GM21381 (cell line): ENCODE data around the gene CD1D.
"Not testable (repeated sequence)": the region's sequence is repeated elsewhere in the genome, so short reads cannot be mapped to it uniquely, and the experiment has no call there.

ENCODE experiments used
- ATAC-seq: cut with Tn5 transposase; IDR thresholded peaks from one replicate; pipeline ENCODE4 v1.9.1; 2021; ENCODE audit warnings: mild to moderate bottlenecking, moderate library complexity; ENCODE audit not compliant: unreplicated experiment

CD1D gene

GRCh38 chr1:158175915-158176314, 4.8 kb upstream of the CD1D start:
- ATAC-seq = not testable (repeated sequence)

DNA sequence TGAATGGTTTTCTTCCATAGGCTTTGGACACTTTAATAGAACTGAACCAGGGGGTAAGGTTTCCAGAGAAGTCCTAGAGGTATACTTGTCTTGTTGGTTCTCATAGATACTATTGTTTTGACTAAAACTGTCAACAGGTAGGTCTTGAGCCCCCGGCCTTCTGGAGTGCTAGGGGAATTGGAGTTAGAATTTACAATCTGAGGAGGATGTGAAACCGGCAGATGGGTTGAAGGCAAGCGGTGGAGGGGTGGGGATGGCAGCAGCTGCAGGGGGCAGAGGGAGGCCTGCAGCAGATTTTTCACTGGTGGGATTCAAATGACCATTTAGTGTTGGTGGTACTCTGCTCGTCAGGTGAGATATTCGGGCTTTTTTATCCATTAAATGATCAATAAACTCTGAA, 4.3 kb upstream of the CD1D start:
- no peak for ATAC-seq

DNA sequence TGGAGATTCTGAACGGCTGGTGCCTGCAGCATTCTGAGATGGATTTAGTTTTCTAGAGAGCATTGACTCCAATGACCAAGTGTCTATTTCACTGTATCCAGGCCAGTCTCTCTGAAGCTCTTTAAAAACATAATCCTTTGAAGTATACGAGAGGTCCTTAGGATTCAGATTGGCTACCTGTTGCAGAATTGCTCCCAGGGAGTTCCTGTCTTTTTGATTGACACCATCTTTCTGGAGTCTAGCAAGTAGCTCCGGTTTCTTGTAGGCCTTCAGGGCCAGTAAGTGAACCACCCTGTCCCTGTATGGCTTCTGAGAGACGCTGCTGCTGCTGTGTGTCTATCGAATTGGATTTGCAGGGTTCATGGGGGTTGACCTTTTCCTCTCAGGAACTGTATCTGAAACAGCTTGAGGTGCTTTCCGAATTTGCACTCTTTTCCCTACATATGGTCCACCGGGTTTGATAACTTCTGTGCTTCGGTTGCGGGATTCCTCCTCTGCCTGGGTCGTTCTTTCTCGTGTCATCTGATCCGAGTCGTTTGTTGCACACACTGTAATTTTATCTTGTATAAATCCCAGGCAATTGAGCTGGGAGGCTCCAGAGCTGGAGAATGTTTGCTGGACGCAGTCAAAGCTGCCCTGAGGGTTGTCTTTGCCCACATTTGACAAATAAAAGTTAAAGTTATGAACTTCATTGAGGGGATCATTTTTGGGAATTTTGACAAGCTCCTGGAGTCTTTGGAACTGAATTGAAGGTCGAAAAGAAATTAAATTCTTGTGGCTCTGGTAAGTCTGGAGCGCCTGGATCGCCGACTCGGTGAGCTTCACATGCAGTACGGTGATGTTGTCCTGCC, 3.6 kb upstream of the CD1D start:
- ATAC-seq = not testable (repeated sequence)

DNA sequence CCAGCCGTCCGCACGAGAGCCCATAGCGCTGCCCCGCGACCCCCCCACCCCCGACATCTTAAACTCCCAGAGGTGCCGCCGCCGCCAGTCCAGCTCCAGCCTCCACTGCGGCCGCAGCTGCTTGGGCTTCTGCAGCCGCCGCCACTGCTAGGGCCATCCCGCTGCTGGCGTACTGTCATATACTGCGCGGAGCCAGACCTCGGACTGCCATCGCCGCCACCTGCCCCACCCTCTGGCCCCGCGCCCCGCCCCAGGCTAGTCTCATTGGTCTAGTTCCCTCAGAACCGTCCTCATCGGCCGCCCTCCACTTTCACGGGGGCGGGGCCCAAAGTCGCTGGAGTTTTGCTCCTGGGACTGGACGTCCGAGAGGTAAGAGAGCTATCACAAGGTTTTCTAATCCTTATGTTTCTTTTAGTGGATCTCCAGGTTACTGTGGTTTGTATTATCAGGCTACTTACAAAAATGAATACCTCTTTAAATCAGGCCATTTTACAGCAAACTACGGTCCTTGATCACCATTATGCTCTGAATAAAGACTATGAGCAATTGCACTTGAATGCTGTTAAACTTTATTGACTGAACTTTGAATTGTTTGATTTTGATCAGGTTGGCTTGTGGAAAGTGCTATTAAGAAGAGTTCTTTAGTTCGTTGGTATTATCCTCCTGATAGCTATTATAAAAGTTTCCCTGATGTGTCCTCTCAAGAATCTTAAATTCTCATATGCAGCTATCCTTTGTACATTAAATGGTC, 2.8 kb upstream of the CD1D start:
- ATAC-seq = no peak

GRCh38 chr1:158179301-158180041, 1.2 kb upstream of the CD1D start:
- ATAC-seq = peak; percentile 94

DNA sequence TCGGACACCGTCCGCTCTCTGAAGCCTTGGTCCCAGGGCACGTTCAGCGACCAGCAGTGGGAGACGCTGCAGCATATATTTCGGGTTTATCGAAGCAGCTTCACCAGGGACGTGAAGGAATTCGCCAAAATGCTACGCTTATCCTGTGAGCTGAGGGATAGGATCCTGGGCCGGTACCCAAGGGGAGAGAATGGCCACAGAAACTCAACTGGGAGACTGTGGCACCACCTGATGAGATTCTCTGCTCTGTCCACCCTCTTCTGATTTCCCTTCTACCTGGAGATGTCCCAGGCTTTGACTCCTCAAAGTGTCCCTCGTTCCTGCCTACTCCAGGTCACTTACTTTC, 855 bp downstream of the CD1D start:
- no peak for ATAC-seq

GRCh38 chr1:158185770-158186169, 5.1 kb downstream of the CD1D start:
- ATAC-seq = no peak

GRCh38 chr1:158186180-158186579, 5.5 kb downstream of the CD1D start:
- ATAC-seq = no peak

DNA sequence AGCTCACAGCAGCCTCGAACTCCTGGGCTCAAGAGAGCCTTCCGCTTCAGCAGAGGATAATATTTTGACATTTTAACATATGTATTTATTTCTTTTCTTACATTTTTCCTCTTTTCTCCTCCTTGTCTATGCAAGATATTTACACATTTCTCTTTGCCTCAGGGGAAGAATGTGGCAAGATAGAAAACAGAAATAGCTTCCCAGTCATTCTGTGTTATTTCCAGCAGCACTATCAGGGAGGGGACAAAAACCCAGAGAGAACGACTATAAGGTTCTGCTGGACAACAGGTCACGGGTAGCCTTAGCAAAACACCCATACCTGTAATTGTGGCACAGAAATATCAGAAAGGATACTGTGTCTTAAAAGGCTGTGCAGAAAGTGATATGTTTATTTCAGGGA, 7.9 kb downstream of the CD1D start:
- ATAC-seq = no peak

- no peak for ATAC-seq
Measured at GRCh38 chr1:158189624-158190023, 8.9 kb downstream of the CD1D start.

DNA sequence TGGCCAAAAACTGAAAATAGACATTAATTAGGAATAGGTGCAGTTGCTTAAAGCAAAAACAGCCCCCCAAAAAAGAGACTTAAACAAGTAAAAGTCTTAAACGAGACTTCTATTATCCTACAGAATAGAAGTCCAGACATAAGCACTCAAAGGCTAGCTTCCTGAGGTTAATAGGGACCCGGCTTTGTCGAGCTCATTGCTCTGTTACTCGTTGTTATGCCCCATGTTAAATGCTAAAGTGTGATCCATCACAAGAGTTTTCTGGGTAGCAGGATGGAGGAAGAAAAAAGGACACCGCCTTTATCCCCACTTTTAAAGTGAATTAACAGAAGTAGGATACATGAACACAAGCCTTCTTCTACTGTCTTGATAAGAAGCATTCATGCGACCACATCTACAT, 10.6 kb downstream of the CD1D start:
- no peak for ATAC-seq

DNA sequence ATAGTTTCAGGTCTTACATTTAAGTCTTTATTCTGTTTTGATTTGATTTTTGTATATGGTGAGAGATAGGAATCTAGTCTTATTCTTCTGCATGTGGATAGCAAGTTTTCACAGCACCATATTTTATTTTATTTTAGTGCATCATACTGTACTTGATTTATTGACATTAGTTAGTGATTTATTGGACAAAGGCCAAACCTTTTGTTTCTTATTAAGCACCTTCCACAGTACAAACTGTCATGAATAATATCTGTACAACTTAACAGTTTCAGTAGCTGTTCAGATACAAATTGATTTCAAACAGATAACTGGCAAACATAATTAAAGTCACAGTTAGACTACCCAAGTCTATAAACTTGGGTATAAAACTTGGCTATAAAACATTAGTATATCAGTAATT, 15.8 kb downstream of the CD1D start:
- ATAC-seq = no peak

- ATAC-seq = no peak
Measured at GRCh38 chr1:158199849-158200248, 19.2 kb downstream of the CD1D start.

- no peak for ATAC-seq
Measured at GRCh38 chr1:158200527-158200926, 19.8 kb downstream of the CD1D start.

DNA sequence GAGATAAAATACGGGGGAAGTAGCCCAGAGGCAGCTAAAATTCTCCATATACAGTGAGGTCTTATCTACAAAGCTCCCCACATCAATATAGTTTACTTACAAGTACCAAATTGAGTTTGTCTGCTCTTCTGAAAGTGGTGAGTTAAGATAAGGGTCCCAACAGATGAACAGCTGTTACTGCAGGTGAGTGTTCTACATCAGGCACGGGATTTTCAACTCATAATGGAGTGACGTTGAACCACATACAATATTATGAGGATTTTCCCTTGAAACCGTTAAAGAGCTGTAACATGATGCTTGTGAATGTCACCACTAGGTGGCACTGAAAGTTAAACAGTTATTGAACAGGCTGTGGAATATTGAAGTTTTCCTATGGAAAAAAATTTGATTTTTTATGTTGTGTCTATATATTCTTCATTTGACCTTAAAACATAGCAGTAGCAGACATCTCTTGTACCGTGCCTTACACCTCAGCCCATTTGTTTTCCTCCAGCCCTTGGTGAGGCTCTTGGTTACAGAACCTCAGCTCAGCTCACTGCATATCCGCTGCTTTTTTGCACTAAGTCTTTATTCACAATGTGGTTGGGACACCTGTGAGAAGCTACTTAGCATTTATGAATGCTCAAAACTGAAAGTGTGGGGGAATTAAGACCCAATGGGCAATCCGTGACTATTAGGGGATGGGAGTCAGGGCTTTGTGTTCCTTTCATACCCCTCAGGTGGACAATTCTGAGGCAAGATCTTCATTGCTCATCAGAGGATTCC, 23.2 kb downstream of the CD1D start:
- ATAC-seq = no peak

DNA sequence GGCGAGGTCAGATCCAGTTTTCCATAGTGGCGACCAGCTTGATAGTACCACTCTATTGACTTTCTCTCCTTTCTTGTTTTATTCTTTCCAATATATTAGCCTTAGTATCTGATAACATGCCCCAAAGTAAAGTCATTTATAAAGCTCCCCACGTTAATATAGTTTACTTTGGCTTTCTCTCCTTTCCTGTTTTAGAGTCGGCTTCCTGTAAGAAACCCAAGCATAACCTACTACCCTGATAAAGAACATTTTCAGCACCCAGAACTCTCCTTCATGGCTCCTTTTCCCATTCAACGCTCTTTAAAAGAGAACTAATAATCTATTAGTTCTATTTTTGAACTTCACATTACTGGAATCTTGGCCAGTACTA, 23.7 kb downstream of the CD1D start:
- no peak for ATAC-seq

- ATAC-seq = no peak
Measured at GRCh38 chr1:158208586-158209116, 28.0 kb downstream of the CD1D start.

GRCh38 chr1:158212320-158212719, 31.6 kb downstream of the CD1D start:
- ATAC-seq = no peak

- not testable (repeated sequence) for ATAC-seq
Measured at GRCh38 chr1:158223445-158223844, 42.8 kb downstream of the CD1D start.

GRCh38 chr1:158227904-158228623, 47.4 kb downstream of the CD1D start:
- no peak for ATAC-seq
